SW480 (cell line): ENCODE measurements around the gene GOLT1B.
A peak's percentile ranks its signal among the peaks of the same experiment; 100 is the strongest.
"Not testable (repeated sequence)": the region's sequence is repeated elsewhere in the genome, so short reads cannot be mapped to it uniquely, and the experiment has no call there.

Source experiments
- DNase-seq: peaks from one replicate; pipeline ENCODE4 v3.0.0-alpha.2; 2016; ENCODE audit warnings: low spot score

GOLT1B gene

GRCh38 chr12:21501258-21502163 is at the start of gene GOLT1B, which contains the start of gene RECQL:
GOLT1B (plus strand) TSS chr12:21501789; CDS start chr12:21501924, 135 bp downstream.
RECQL (minus strand) TSS chr12:21501635; CDS start chr12:21499570, 2,065 bp downstream.
- peak; percentile 99 for DNase-seq

DNA sequence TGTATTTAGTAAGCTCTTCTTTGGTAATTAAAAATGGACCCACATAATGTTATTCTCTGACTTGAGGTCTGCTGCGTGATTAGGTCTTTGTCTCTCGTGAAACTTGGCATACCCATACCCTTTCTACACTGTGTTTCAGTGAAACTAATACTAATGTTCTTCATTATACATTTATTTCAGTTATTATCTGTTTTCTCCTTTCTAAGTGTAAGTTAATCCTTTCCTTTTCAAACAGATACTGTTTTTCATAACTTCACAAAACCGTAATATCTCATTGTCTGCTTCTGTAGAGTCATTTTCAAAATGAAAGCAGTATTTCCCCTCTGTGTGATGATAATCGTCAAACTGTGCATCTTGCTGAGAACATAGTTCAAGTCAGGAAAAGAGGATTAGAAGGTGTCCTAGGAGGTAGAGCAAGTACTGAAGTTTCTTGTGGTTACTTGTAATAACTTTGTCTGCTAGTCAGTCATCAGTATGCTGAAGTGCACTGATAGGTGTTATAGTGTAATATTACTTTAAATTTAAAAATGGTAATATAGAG is 48.2 kb upstream of the GOLT1B start:
- DNase-seq, result no peak

- no peak for DNase-seq
Measured at GRCh38 chr12:21456291-21456780, 45.3 kb upstream of the GOLT1B start.

- no peak for DNase-seq
Measured at GRCh38 chr12:21459474-21459873, 42.1 kb upstream of the GOLT1B start.

GRCh38 chr12:21467334-21467733 is 34.3 kb upstream of the GOLT1B start:
- not testable (repeated sequence) for DNase-seq

- no peak for DNase-seq
Measured at GRCh38 chr12:21471294-21471693, 30.3 kb upstream of the GOLT1B start.

GRCh38 chr12:21472197-21472823 is 29.3 kb upstream of the GOLT1B start:
- no peak for DNase-seq

DNA sequence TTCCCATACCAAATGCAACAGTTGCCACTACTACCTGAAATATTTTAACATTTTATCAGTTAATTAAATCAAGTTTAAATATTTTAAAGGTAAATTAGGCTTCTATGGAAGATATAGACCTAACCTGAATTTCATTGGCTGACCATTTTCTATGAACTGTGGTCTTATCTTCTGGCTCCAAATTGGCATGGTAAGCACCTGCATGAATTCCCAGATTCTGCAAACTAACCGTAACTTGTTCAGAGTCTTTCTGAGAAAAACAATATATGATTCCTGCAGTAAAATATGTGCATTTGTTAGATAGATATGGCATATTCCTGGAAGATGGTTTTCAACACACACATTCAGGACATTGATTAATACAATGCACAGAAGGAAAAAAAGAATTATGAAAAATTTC is 26.0 kb upstream of the GOLT1B start:
- DNase-seq, result no peak

GRCh38 chr12:21476949-21477348 is 24.6 kb upstream of the GOLT1B start:
- no peak for DNase-seq

DNA sequence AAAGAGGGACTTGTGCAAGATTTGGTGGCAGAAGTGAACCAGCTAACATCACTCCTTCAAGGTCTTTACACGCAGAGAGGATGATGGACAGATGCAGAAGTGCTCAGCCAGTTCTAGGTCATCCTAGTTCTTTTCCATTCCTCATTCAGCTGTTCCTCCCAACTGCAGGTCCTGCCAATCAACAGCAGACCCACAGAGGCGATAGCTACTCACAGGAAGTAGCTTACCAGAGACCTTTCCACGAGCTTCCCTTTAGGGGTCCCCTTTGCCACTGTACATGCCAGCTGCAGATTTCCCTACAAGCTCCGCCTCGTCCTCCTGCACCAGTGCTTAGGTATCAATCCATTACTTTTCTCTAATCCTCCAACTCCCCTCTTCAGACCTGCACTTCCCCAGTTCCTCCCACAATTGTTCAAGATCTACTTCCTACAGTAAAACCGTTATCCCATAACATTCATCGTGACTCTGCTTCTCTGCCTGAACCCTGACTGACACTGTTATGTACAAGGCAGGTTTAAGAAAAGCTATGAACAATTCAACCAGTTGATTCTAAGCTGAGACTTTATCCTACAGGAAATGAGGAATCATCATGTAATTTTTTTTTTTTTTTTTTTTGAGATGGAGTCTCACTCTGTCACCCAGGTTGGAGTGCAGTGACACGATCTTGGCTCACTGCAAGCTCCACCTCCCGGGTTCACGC is 22.7 kb upstream of the GOLT1B start:
- DNase-seq, result no peak

- DNase-seq, result no peak
Measured at GRCh38 chr12:21483531-21483930, 18.1 kb upstream of the GOLT1B start.

- no peak for DNase-seq
Measured at GRCh38 chr12:21485998-21486397, 15.6 kb upstream of the GOLT1B start.

GRCh38 chr12:21499765-21500164 is 1.8 kb upstream of the GOLT1B start:
- DNase-seq, result no peak

DNA sequence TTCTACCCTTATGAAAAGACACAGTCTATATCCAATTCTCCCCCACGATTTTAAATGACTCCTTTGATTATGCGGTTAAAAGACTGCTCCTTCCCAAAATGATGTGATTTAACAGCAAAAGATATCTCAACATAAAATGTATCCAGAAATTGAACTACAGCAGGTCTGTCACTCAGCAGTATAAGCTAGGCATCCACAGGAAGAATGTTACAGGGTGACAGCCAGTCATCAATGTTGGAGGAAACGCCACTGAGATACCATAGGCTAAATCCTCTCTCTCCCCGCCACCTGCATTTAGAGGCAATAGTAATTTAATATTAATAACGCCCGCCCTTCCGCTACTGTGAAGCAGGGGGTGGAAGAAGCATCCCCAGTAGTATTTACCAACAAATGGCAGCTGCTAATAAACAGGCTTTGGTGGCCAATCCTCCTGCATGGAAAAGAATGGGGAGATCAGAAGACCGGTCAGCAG is 767 bp upstream of the GOLT1B start:
- DNase-seq, result no peak

DNA sequence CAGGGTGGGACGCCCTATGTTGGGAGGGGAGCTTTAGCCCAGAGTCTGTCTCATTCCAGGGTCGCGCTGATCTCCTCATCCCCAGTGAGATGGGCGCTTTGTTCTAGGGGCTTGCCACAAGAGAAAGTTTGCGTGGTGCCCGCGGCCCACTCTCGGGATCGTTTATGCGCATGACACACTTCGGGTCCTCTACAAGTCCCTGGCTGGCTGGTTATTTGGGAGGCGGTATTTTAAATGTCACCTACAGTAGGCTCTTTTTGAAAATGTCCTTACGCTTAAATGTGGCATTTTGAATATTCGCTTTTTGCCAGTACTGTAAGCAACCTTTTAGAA is 541 bp downstream of the GOLT1B start:
- DNase-seq, result peak; percentile 7

GRCh38 chr12:21502872-21503271 is 1.3 kb downstream of the GOLT1B start:
- DNase-seq, result no peak

DNA sequence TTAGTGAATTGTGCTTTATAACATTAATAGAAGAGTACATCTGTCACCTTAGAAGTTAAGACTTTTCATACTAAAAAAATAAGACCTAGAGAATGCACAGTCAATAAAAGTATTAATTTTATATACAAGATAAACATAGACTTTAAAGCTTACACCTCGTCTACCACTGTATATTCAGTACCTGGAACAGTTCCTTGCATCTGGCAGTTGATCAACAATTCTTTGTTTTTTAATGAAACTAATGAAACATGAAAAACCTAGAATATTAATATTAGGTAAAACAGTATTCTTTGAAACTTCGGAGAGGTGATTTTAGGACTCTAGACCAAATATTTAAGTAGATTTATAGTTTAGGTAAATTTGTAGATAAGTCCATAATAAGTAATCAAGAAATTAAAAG is 4.3 kb downstream of the GOLT1B start:
- no peak for DNase-seq

- DNase-seq, result no peak
Measured at GRCh38 chr12:21507849-21508248, 6.3 kb downstream of the GOLT1B start.

DNA sequence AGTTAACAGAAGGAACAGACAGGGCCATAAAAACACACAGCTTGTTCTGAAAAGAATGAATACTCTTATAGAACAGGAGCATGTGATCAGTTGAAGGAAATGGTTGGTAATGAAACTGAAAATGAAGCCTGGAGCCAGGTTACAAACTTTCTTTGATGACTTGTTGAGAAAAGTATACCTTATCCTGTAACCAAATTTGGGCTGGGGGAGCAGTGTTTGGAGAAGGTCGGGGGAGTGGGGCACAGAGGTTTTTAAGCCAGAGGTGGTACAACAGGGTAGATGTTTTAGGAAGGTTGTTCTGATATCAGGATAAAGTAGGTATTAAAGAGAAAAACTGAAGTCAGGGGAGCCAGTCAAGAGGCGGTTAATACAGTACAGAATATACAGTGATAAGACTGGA is 8.2 kb downstream of the GOLT1B start:
- DNase-seq, result no peak

DNA sequence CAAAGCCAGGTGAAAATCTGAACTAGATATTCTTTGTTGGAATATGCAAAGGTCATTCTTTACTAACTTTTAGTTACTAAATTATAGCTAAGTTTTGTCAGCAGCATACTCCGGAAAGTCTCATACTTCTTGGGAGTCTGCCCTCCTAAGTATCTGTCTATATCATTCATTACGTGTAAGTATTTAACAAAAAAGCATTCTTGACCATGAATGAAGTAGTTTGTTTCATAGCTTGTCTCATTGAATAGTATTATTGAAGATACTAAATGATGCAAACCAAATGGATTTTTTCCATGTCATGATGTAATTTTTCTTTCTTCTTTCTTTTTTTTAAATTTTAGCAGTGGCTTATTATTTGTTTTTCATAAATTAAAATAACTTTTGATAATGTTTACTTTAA is 14.7 kb downstream of the GOLT1B start:
- DNase-seq, result no peak

- DNase-seq, result no peak
Measured at GRCh38 chr12:21518451-21518850, 16.9 kb downstream of the GOLT1B start.

GRCh38 chr12:21521541-21521940 is 20.0 kb downstream of the GOLT1B start:
- DNase-seq, result no peak
